Limb (tissue), 2 donors: ENCODE results near the gene MFAP3L.
"Not testable (repeated sequence)": the region's sequence is repeated elsewhere in the genome, so short reads cannot be mapped to it uniquely, and the experiment has no call there.

Source experiments
- DNase-seq, 2 donors: peaks; one replicate each; pipeline ENCODE4 v3.0.0-alpha.2; 2016; ENCODE audit errors: extremely low spot score in 2 of 2

The MFAP3L gene

GRCh38 chr4:169987327-169988228, 38.6 kb downstream of the MFAP3L start:
- no peak for DNase-seq

- no peak for DNase-seq
These were observed 39.8 kb downstream of the MFAP3L start for GRCh38 chr4:169986369-169986768.

GRCh38 chr4:169985881-169986280, 40.3 kb downstream of the MFAP3L start:
- DNase-seq: no peak

- DNase-seq: no peak
These were observed 41.5 kb downstream of the MFAP3L start for GRCh38 chr4:169984745-169985144.

GRCh38 chr4:169984173-169984572, 42.0 kb downstream of the MFAP3L start:
- DNase-seq: no peak

GRCh38 chr4:169976951-169977350, 49.2 kb downstream of the MFAP3L start:
- DNase-seq: no peak

- DNase-seq: no peak
These were observed 50.1 kb downstream of the MFAP3L start for GRCh38 chr4:169975838-169976796.

- DNase-seq: no peak
These were observed 50.9 kb downstream of the MFAP3L start for GRCh38 chr4:169975131-169975837.

GRCh38 chr4:169971456-169972015, 54.7 kb downstream of the MFAP3L start:
- no peak for DNase-seq

GRCh38 chr4:169968999-169969398, 57.2 kb downstream of the MFAP3L start:
- DNase-seq: no peak

- DNase-seq: no peak
These were observed 62.2 kb downstream of the MFAP3L start for GRCh38 chr4:169963998-169964397.

- DNase-seq: no peak
These were observed 66.9 kb downstream of the MFAP3L start for GRCh38 chr4:169959254-169959653.

- no peak for DNase-seq
These were observed 67.6 kb downstream of the MFAP3L start for GRCh38 chr4:169958629-169959028.

GRCh38 chr4:169957785-169958184, 68.4 kb downstream of the MFAP3L start:
- DNase-seq: no peak

- no peak for DNase-seq
These were observed 69.9 kb downstream of the MFAP3L start for GRCh38 chr4:169956091-169956843.

- DNase-seq: no peak
These were observed 70.7 kb downstream of the MFAP3L start for GRCh38 chr4:169955521-169955920.

- no peak for DNase-seq
These were observed 73.8 kb downstream of the MFAP3L start for GRCh38 chr4:169952236-169953002.

GRCh38 chr4:169948271-169948670, 77.9 kb downstream of the MFAP3L start:
- DNase-seq: no peak

- DNase-seq: no peak
These were observed 80.6 kb downstream of the MFAP3L start for GRCh38 chr4:169945636-169946035.

- not testable (repeated sequence) for DNase-seq
These were observed 82.6 kb downstream of the MFAP3L start for GRCh38 chr4:169943601-169944000.
